GDM1 (cell line): ENCODE data around the gene KANSL2.
"Not testable (repeated sequence)": the region's sequence is repeated elsewhere in the genome, so short reads cannot be mapped to it uniquely, and the experiment has no call there.

Experiments
- DNase-seq: peaks from one replicate; lab custom pipeline; 2025; lab: John Stamatoyannopoulos, UW

Gene KANSL2

DNA sequence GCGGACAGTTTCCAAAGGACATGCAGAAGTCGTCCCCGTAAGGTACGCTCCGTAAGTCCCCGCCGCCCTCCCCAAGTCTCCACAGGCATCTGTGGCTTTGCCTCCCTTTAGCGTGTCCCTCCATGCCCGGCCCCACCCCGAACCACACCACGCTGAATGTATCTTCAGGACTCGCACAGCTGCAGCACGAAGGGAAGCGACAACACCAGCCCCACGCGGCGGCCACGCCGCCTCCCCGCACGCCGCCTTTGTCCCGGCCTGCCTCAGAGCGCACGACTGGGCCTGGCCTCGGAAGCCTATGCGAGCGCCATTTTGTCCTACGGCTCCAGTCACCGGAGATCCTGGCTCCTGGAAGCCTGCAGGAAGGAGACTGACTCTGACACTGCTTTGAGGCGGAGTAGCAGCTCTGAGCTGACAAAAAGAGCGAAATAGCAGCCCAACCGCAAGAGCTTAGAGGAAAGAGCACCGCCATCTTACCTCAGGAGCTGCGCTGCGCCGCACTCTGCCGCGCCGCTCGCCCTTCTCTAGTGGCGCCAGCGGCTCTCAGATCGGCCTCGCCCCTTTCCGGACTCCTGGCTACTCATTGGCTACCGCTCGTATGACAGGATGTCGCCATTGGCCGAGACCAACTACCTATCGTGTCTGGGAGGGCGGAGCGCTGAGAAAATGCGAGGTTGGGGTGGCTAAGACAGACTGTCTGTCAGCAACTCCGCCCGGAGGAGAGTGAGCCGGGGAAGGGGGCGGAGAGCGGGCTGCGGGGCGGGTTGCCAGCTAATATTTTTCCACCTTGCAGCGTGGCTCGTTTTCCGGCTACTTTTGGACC is at the start of gene KANSL2:
Gene KANSL2, minus strand, starts transcription at position 529 of the 823 bp plus-strand sequence. CDS start 606 bp downstream, outside the sequence.
- DNase-seq: peak; percentile 96

DNA sequence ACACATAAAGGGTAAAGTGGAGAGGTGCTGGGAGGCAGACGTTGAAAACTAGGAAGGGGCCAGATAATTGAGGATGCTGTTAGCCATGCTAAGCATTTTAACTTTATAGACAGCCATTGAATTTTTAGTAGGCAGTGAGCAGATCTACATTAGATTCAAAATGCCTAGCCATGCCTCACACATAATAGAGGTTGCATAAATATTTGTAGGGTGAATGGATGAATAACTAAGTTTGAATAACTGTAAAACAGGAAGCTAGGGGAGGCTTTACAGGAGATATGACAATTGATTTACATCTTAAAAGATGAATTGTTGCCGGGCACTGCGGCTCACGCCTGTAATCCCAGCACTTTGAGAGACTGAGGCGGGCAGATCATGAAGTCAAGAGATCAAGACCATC is 46.8 kb upstream of the KANSL2 start:
- no peak for DNase-seq

- DNase-seq: not testable (repeated sequence)
These were observed 38.7 kb upstream of the KANSL2 start for GRCh38 chr12:48720737-48721136.

GRCh38 chr12:48720171-48720570 is 38.1 kb upstream of the KANSL2 start:
- not testable (repeated sequence) for DNase-seq

- DNase-seq: not testable (repeated sequence)
These were observed 37.0 kb upstream of the KANSL2 start for GRCh38 chr12:48719002-48719401.

GRCh38 chr12:48717252-48717695 is 35.2 kb upstream of the KANSL2 start:
- no peak for DNase-seq

DNA sequence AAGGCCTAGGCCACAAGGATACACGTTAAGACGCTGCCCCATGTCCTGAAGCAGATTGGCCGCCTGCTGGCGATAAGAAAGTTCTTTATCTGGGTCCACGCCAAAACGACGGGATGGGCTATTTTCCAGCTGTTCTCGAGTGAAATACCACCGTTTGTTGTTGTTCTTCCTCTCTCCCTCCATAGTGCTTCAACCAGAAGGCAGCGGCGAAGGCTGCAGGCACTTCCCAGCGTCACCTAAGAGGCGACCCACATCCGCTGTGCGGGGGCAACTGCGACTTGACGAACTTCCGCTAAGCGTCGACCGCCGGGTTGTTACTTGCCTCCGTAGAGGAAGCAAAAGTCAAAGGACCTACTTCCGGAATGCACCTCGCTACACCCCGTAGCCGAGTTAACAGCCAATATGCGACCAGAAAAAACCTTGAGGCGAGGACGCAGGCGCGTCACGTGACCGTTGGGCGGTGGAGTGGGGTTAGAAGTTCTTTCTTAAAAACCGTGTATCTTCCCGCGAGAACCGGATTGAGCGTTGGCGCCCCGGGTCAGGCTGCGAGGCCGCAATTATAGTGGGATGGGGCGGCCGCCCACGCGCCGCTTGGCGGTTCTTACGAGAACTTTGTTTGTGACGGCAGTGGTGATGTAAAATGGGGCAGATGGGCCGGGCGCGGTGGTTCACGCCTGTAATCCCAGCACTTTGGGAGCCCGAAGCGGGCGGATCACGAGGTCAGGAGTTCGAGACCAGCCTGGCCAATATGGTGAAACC is 34.6 kb upstream of the KANSL2 start, which contains the start of gene CCNT1:
Gene CCNT1, minus strand, starts transcription at position 215 of the 759 bp plus-strand sequence. Its CDS starts 32 bp downstream, at position 183.
- DNase-seq: peak; percentile 99

DNA sequence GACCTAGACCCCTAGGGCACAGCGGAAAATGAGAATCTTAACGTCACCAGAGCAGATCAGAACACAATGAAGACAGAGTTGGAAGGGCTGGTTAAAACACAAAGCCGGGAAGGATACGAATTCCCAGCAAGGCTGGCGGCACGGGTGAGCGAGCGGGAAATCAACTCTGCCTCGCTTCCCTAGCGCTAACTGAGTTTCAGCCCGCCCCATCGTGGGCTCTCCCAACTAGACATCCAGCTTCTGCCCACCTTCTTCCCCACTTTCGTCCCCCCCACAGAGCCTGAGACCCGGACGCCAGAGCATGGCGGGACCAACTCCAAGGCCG is 34.1 kb upstream of the KANSL2 start:
- DNase-seq: no peak

- no peak for DNase-seq
These were observed 30.2 kb upstream of the KANSL2 start for GRCh38 chr12:48712209-48712608.

DNA sequence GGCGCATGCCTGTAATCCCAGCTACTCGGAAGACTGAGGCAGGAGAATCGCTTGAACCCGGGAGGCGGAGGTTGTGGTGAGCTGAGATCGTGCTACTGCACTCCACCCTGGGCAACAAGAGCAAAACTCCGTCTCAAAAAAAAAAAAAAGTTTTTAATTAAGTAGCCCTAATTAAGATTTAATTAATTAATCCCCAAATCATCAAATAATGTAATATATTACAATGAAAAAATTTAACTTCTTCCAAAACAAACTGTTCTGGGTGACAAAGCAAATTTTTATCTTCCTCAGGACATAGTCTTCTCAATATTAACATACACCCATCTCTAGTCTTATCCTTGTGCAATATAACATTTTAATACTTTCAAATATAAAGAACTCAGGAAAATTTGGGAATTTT is 16.8 kb upstream of the KANSL2 start:
- DNase-seq: not testable (repeated sequence)

GRCh38 chr12:48696626-48697025 is 14.6 kb upstream of the KANSL2 start:
- no peak for DNase-seq

DNA sequence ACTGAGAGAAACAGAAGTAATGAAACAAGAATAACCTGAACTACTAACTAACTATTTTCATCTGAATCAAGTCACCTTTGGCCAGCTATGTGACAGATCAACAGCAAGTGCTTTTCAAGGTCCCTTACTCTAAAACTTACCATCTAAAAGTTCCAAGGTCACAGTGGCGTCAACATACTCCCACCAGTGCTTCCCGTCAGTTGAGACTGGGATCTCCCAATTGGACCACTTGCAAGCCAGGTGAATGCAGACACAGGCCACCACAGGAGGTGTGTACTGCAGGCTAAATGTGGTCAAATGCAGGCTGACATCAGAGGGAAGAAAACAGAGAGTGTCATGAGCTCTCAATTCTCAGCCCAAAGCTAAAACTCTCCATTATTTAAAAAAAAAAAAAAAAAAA is 13.8 kb upstream of the KANSL2 start:
- DNase-seq: no peak

GRCh38 chr12:48694038-48694437 is 12.0 kb upstream of the KANSL2 start:
- DNase-seq: no peak

- DNase-seq: no peak
These were observed 11.5 kb upstream of the KANSL2 start for GRCh38 chr12:48693572-48693971.

DNA sequence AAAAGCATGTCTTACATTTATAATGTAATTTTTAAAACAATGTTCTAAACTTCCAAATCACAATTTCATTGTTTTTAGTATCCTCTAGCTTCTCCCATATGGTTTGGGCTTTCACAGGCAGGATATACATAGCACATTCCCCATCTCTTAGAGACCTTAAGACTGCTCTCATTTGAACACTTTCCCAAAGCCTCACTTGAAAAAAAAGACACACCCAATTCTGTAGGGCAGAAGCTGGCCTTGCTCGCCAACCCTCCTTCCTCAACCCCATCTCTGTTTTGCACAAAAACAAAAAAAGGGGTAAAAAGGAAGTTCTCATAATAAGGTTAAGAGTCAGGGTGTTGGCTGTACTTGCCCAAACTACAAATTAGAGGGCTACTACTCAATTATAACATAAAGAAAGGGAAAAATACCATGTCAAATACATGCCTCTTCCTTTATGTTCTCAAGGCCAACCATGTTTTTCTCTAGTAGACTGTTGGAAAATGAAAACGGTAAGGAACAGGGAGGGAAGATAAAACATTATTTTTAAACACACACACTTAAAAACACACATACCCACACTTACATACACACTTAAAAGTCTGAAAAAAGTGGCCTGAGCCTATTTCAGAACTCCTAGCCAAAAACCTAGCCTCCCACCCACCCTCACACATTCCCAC is 9.9 kb upstream of the KANSL2 start:
- DNase-seq: no peak

DNA sequence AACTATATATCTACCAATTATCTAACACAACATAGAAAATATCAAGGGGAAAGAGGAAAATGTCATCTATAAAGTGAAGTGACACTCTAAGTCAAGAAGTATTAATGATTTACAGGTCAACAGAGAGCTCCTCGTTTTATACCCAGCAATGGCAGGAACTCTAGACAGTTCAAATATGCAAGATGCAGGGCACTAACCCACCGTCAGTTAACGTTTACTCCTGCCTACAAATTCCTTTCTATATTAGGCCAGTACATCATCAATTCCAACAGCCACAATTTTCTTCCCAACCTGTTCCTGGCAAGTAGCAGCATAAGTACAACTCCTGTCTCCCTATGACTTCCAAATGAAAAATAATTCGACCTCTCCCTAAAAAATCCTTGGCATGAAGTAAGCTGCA is 9.0 kb upstream of the KANSL2 start:
- no peak for DNase-seq

GRCh38 chr12:48690436-48690835 is 8.4 kb upstream of the KANSL2 start:
- no peak for DNase-seq

DNA sequence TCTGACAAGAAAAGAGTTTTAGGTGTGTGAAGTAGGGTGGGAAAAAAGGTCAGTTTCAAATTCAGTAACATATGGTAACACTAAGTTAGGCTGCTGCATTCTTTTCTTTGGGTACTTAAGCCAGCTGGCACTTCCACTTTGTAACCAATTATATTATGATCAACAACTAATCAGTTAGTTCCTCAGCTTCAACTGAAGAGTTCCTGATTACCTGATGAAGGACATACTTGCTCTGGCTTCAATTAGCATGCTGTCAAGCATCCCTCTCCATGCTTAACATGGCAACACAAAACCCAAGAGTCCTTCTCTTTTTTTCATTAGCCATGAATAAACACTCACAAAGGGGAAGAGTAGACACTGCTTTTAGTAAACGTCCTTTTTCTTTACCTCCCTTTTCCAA is 6.8 kb upstream of the KANSL2 start:
- no peak for DNase-seq

DNA sequence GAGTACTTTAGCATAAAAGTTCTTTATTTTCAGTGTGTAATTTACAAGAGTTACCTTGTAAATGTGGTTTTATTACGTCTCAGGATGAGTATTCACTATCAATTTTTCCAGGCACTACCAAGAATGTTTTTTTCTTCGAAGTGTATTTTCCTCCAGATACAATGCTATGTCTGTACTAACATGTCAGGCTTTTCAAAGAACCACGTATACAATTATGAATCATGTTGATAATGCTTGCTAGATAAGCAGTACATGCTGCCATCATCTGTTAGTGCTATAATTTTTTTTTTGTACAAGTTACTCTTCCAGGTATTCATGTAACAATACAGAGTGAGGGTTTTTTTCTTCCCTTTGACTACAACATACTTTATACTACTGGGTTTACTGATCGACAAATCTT is 5.6 kb upstream of the KANSL2 start:
- no peak for DNase-seq

DNA sequence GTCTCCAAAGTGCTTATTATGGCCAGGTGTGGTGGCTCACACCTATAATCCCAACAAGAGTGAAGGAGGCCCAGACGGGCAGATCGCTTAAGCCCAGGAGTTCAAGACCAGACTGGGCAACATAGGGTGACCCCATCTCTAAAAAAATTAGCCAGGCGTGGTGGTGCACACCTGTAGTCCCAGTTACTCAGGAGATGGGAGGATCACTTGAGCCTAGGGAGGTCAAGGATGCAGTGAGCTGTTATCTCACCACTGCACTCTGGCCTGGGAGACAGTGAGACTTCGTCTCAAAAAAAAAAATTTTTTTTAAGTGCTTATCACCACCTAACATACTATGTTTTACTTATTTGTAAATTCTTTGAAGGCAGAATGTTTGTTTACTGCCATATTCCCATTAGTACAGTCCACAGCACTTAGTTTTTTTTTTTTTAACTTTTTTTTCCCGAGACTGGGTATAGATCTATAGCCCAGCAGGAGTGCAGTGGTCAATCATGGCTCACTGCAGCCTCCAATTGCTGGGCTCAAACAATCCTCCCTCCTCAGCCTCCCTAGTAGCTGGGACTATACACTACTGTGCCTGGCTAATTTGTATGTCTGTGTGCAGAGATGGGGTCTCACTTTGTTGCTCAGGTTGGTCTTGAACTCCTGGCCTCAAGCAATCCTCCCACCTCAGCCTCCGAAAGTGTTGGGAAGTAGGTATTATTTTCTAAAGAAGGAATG is 4.7 kb upstream of the KANSL2 start:
- no peak for DNase-seq

DNA sequence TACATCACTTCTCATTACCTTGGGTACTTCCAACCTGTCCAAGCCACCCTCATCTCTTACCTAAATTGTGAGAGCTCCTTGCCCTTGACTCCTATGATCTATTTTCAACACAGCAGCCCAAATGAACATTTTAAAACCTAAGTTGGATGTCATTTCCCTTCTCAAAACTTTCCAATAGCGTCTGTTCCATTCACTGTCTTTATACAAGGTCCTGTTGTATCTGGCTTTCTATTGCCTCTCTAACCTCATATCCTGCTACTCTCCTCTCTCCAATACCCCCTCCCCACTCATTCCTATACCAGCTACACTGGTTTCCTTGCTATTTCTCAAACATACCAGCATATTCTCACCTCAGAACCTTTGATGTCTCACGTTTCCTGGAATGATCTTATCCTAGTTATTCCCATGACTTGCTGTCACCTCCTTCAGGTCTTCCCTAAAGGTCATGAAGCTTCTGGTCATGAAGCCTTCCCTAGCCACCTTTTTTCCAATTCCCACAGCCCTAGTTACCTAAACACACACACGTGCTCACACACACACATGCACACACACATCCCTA is 4.1 kb upstream of the KANSL2 start:
- no peak for DNase-seq

DNA sequence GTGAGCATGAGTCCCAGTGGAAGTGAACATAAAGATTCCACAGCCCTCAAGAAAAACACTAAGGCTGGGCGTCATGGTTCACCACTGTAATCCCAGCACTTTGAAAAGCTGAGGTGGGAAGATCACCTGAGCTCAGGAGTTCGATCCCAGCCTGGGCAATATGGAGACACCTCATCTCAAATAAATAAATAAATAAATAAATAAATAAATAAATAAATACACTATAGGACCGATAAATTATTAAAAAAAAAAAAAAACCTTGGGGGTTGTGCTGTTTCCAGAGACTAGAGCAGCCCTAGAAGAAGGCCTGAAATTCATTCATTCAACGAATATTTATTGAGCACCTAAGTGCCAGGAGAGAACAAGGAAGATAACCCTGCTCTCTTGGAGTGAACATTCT is 1.5 kb upstream of the KANSL2 start:
- DNase-seq: no peak
